ENCODE measurements around the gene LRRC3B.

LRRC3B gene

DNA sequence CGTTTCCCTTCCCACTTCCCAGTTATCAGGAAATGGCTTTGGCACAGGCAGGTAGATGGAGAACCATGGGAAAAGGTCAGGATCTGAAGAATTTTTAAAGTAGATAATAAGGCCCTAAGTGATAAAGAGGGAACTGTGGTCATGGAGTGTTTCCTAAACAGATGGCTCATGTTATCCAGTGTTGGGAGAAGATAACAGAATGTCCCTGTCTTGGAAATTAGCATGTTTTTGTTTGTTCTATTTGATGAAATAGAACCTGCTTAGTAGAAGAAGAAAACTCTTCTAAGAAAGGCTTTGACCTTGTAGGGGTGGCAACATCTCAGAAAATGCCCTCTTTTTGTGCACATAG is 8.8 kb downstream of the LRRC3B start:
- no peak for DNase-seq

DNA sequence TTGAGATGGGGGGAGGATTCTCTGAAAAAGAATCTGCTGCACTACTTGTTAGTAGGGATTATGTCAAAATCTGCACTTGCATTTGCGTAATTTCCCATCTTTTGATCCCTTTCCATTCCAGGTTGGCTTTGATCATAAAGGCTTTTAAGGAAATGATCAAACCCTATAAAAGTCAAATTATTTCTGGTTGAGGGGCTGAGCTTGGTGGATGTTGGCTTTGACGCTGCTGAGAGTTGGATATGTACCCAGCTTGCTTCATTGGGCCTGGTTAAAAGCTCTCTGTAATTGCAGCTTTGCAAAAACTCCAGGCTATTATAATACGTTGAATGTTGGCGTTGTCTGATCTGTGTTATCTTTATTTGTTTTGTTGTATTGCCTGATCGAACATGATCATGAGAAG is 12.0 kb downstream of the LRRC3B start:
- DNase-seq, result no peak

DNA sequence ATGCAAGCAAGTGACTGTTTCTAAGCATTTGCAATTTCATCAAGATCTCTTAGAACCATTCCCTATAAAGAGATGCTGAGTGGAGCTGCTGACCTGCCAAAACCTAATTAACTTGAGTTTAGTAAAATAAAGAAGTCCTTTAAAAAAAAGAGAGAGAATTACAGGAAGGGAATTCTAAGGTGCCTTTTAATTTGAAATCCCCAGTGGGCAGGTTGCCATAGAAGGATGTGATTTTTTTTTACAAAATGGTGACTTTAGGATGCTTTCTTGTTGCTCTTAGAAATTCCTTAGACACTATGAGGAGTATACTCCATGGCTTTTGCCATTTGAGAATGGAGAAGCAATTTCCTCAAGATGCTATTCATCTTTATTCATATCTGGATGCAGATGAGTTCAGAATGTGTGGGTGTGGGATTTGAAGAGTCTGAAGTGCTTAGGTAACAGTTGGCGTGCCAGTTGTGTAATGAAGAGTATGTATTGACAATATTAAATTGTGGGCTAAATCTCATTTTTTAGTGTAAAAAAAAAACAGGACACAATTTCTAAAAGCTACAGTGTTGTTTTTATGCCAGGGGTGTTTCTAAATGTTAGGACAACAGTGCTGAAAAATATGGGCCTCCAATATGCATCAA is 13.6 kb downstream of the LRRC3B start:
- DNase-seq, result no peak

- DNase-seq, result no peak
These were observed 15.1 kb downstream of the LRRC3B start for GRCh38 chr3:26637698-26638097.

DNA sequence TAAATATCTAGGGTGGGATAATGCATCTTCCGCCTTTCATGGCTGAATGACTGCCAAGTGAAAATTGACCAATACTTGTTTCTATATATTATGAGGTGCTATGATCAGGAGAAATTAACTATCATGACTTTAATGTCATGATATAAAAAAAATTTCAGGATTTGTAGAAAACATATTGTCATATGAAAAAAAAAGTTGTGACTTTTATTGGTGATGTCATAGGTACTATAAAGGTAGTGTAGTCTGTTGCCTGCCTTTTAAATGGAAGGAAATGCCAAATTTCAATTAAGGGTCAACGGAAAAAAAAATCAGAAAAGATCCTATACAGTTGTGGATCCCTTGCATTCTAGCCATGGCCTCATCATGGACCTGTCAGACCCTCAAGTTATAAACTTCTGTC is 15.5 kb downstream of the LRRC3B start:
- DNase-seq, result no peak

DNA sequence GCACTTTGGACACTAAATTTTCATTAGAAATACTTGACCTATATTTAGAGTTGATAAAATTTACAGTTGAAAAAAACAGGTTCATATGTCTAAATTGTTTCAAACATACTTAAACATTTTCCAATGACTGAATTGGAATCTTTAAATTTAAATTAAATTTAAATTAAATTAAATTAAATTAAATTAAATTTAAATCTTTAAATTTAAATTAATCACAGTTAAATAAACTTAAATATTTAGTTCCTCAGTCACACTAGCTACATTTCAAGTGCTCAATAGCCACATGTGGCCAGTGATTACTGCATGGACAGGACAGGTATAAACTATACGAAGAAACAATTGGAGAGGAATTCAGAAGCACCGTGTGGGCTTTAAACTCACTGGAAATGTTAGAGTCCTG is 16.8 kb downstream of the LRRC3B start:
- DNase-seq, result no peak

DNA sequence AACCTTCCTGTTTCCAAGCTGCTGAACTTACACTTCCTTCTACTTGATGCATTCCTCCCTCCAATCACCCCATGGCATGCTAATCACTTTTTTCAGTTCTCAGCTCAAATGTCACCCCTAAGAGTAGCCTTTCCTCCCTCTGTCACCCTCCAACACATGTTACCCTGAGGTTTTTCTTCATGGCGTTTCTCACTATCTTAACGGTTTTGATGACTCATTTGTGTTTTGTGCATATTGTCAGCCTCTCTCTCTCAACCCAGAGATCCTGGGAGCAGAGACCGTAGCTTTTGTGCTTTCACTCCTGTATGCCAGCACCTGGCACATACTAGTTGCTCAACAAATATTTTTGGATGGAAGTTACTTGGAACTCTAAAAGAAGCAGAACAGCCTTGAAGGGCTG is 24.5 kb downstream of the LRRC3B start:
- DNase-seq, result no peak

- DNase-seq, result no peak
These were observed 25.9 kb downstream of the LRRC3B start for GRCh38 chr3:26648461-26648860.

DNA sequence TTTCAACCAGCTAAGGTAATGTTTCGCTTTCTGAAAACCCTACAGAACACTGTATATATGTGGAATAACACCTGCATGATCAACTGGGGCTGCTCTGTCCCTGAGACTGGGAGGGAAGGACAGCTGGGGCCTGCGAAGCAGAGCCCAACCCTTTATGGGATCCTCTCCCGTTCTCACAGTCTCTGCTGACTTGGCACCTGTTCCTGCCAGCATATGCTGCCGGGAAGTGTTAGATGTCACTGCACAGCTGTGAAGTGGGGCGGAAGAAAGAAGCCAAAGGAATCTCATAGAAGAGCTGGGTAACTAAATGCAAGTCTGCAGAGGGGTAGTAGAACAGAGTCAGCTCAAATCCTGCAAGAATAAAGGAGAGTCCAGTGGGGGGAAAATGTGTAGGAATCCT is 29.6 kb downstream of the LRRC3B start:
- no peak for DNase-seq

DNA sequence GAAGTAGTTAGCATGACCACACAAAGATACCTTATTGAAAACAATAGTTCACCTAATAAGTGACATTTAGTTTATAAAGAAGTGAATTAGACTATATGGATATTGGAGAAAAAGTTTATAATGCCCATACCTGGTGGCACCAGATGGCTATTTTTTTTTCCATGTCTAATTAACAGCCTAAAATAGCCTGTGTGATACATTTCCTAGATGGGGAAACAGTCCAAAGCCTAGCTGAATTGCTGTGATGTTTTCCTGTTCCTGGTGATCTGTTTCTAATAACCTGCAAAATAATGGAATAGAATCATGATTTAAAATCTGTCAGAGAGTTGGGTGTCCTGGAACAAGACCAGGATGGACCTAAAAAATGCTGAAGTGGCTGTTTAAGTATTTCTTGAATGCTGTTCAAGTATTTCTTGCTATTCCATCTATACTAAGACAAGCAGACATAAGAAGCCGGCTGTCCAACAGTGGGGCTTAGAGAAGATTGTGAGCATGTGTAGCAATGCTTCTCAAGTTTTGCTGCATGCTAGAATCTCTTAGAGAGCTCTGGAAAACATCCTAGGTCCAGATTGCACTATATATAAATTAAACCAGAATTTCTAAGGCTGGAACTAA is 31.3 kb downstream of the LRRC3B start:
- no peak for DNase-seq

GRCh38 chr3:26655231-26655630 is 32.7 kb downstream of the LRRC3B start:
- DNase-seq, result no peak

- no peak for DNase-seq
These were observed 34.9 kb downstream of the LRRC3B start for GRCh38 chr3:26657348-26657976.

DNA sequence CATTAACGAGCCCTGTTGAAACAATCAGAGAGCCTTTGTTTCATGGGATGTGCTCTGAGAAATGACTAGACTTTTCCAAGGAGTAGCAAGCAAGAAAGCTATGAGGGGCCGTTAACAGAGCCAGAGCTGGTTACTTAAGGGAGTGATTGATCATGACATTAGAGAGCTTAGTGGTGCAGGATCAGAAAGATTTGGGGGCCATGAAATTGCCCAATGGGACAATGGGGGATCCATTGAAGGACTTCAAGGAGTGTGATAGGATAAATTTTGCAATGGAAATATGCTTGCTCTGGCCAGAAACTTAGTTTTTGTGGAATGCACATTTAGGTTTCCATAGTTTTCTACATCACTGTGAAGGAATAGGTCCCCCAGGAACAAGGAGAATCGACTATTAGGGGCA is 45.6 kb downstream of the LRRC3B start:
- DNase-seq, result no peak

DNA sequence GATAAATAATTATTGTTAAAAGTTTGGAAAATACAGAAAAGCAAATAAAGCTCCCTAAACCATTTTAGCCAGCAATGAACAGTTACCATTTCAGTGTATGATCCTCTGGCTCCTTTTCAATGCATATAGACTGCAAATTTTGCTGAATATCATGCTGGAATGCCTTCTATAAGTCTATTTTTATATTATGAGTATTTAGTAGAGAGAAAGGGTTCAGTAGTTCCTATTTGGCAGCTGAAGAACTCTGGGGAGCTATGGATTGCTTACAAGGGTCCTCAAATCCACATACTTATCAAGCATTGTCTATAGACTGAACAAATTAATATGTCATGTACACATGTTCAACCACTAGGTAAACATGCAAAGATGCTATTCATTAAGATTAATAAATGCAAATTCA is 46.1 kb downstream of the LRRC3B start:
- DNase-seq, result no peak

DNA sequence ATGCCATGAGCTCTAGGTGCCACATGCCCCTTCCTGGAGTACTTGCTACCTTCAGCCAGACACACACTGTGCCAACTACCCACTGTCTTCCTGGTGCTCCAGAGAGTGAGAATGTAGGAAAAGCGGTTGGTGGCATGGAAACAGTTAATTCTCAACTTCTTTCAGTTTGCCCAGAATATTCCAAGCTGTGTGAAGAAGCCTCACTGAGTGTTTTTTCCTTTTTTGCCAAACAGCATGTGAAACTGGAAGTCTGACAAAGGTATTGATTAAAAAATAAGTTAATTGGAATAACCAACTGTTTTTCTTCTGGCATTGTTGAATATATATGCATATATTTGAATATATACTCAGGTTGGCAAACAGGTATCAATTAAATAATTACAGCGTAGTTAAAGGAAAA is 52.8 kb downstream of the LRRC3B start:
- DNase-seq, result no peak

DNA sequence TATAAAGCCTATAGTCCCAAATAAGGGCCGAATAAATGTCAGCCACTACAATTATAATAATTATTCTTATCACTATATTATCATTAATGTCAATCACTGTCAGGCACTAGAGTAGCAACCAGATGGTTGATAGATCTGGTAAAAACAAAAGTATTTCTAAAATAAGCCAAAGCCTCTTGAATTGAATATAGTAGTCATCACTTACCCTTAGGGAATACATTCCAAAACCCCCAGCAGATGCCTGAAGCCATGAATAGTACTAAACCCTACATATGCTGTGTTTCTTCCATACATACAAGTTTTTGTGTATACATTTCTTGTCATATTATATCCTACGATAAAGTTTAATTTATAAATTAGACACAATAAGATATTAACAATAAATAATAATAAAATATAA is 59.1 kb downstream of the LRRC3B start:
- DNase-seq, result no peak

- DNase-seq, result no peak
These were observed 59.8 kb downstream of the LRRC3B start for GRCh38 chr3:26682406-26682805.

DNA sequence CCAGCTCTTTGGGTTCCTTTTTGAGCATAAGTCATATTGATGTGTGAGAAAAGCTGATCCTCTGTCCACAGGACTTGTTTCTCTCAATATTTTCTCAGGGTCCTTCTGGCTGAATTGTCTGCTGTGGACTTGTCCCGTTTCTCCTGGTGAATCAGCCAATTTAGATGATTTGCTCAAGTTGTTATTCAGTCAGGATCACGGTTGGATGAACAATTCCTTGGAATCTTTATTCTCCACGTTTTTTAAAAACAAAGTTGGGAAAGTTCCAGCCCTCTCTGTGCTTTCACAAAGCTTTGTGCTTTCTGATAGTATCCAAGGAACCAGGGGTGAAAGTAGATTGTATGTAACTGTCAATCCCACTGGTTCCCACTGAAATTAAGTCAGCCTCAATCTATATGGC is 61.3 kb downstream of the LRRC3B start:
- DNase-seq, result no peak

DNA sequence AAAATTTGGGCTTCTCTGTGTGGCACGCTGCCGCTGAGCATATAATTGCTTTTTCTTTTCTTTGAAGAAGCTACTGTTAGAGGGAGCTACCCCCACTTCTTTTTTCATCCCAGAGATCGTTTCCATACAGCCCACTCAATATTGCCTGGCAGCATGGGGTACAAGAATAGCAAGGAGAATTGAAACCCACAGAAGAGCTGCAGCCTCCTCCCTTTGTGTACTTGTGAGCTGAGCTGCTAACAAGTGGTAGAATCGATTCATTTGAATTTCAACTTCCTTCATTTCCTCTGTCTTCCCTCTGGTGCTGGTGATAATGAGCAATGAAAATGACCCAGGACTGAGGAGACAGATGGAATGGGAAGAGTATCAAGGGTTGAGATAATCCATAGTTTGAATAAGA is 64.9 kb downstream of the LRRC3B start:
- DNase-seq, result no peak

DNA sequence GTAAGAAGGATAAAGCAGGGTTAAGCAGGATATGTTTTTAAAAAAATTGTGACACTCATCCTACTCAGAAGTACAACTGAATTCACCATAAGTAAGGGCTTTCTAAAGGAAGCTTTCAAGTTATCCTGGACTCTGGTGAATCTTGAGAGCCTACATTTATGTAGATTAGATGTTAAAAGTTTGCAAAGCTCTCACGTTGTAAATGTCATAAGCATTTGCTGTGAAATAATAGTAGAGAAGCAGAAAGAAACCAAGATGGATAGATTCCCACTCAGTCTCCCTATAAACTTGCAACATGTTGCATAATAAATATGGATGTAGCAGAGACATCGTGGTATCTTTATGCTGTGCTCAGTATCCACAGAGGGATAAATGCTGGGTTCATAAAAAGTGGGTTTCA is 77.0 kb downstream of the LRRC3B start:
- no peak for DNase-seq

DNA sequence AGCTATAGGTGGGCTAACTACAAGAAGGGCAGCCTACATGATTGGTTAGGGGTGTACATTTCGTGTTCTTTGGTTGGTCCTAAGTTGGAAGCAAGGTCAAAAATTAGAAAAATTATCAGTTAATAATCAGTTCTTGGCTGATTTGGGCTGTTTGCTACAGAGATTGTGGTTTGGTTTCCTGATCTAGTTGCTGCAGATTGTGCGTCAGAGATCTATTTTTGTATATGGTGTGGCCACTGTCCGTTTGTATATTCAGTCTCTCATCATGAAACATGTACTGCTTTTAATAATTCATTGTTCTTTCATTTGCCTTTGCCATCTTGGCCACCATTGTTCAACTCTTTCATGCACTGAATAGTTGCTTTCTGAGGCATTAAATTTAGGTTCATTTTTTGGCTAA is 80.9 kb downstream of the LRRC3B start:
- DNase-seq, result no peak

- DNase-seq, result no peak
These were observed 82.2 kb downstream of the LRRC3B start for GRCh38 chr3:26704736-26705135.

GRCh38 chr3:26708501-26708900 is 85.9 kb downstream of the LRRC3B start:
- DNase-seq, result no peak

- no peak for DNase-seq
These were observed 89.8 kb downstream of the LRRC3B start for GRCh38 chr3:26712211-26713026.

Data from activated T-cell treated with anti-CD3 and anti-CD28 coated beads for 4 hours (primary cell).